ENCODE results near the gene DMWD.
A peak's percentile ranks its signal among the peaks of the same experiment; 100 is the strongest.

The DMWD gene

DNA sequence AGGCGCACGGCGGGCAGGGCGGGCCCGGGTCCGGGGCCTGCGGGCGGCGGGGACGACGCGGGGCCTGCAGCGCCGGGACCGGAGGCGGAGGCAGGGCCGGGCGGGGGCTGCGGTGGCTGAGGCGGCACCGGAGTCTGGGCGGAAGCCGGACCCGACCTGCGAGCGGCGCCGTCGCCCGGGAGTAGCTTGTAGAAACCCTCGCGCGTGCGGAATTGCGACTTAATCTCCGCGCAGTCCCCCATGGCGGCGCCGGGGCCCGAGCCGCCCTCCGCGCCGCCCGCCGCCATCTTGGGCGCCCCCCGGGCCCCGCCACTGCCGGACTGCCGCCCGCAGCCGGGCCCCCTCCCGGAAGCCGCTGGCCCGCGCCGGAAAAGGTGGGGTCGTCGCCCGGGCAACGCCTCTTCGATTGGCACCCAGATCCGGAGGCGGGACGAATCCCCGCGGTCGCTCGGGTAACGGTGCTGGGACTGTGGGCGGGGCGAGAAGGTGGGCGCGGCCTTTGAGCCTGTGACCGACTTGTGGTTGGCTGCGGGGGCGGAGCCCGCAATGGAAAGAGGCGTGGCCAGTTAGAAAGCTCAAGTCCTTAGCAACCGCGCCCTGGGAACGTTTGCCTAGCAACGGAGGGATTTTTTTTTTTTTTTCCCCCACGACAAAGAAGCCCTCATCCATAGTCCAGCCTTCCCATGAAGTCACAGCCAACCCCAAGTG lies at the start of gene DMWD:
Gene DMWD (minus strand): TSS at position 376 of the 708 bp plus-strand sequence. CDS start 89 bp downstream, at position 287.
- DNase-seq (ENCODE audit: extremely low read depth, low read depth), result peak; percentile 96
- TF ChIP-seq, protein P1, sequence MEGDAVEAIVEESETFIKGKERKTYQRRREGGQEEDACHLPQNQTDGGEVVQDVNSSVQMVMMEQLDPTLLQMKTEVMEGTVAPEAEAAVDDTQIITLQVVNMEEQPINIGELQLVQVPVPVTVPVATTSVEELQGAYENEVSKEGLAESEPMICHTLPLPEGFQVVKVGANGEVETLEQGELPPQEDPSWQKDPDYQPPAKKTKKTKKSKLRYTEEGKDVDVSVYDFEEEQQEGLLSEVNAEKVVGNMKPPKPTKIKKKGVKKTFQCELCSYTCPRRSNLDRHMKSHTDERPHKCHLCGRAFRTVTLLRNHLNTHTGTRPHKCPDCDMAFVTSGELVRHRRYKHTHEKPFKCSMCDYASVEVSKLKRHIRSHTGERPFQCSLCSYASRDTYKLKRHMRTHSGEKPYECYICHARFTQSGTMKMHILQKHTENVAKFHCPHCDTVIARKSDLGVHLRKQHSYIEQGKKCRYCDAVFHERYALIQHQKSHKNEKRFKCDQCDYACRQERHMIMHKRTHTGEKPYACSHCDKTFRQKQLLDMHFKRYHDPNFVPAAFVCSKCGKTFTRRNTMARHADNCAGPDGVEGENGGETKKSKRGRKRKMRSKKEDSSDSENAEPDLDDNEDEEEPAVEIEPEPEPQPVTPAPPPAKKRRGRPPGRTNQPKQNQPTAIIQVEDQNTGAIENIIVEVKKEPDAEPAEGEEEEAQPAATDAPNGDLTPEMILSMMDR (IDR thresholded peaks at IDR 0.05; ENCODE audit: low read depth, low read length), result no peak

GRCh38 chr19:45842198-45842597 lies 49.6 kb upstream of the DMWD start:
- no peak for DNase-seq (ENCODE audit: extremely low read depth, low read depth)
- TF ChIP-seq, protein P1 (IDR thresholded peaks at IDR 0.05; ENCODE audit: low read depth, low read length), result no peak

DNA sequence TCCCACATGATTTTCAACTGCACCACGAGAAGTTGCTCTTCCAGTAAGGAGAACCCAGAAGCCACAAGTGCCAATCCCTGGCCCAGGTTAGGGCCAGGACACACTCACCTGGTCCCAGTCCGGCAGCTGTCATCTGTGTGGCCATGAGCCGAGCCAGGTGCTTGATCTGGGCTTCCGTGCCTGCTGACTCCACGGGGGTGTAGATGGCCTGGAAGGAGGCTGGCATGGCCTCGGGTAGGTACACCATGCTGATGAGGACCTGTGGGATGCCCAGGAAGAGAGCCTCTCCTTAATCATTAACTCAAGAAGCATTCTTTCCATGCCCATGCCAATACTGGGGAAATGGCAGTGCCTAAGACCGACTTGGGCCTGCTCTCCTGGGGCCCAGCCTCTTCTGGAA lies 42.3 kb upstream of the DMWD start:
- DNase-seq (ENCODE audit: extremely low read depth, low read depth), result no peak
- TF ChIP-seq, protein P1 (IDR thresholded peaks at IDR 0.05; ENCODE audit: low read depth, low read length), result no peak

DNA sequence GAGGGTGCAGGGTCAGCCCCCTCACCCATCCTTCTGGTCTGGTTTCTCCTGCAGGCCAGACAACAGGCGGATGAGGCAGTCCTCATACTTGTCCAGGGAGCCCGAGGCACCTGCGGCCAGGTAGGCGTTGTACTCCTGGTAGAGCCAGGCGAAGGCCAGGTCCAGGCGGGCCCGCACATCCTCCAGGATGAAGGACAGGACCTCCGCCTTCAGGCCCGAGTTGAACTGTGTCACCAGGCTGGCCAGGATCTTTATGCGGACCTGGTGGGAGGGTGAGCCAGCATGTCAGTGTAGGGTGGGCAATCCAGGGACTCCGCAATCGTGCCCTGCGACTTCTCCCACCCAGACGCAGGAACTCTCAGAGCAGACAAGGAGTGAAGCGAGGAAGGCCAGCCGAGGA lies 36.3 kb upstream of the DMWD start:
- DNase-seq (ENCODE audit: extremely low read depth, low read depth), result no peak
- TF ChIP-seq, protein P1 (IDR thresholded peaks at IDR 0.05; ENCODE audit: low read depth, low read length), result no peak

- no peak for DNase-seq (ENCODE audit: extremely low read depth, low read depth)
- TF ChIP-seq, protein P1 (IDR thresholded peaks at IDR 0.05; ENCODE audit: low read depth, low read length), result no peak
These were observed 35.9 kb upstream of the DMWD start for GRCh38 chr19:45828523-45828922.

GRCh38 chr19:45827459-45828093 lies 34.9 kb upstream of the DMWD start:
- DNase-seq (ENCODE audit: extremely low read depth, low read depth), result no peak
- TF ChIP-seq, protein P1 (IDR thresholded peaks at IDR 0.05; ENCODE audit: low read depth, low read length), result no peak

GRCh38 chr19:45826934-45827333 lies 34.3 kb upstream of the DMWD start:
- TF ChIP-seq, protein P1 (IDR thresholded peaks at IDR 0.05; ENCODE audit: low read depth, low read length), result no peak
- no peak for DNase-seq (ENCODE audit: extremely low read depth, low read depth)

All from AG09319 (cell line).